ENCODE results near the gene STK32B. TPM values are rescaled to one million over a fixed set of nuclear protein-coding genes. Genes with fewer than 3 reads are reported as not detected.
A peak's percentile ranks its signal among the peaks of the same experiment; 100 is the strongest.

STK32B gene
- total and polyA plus RNA-seq, 7 experiments from 2014 or later = 1.7 TPM; not detected in 6

- Histone ChIP-seq H3K9me3 (ENCODE audit: control insufficient read depth in 2 of 3, low read length in 3 of 3) (no peaks in the 10 kb centered on the region), H3K4me1 (ENCODE audit: control insufficient read depth in 2 of 2, insufficient read depth in 2 of 2, low read length in 2 of 2) (no peaks in the 10 kb centered on the region), H3K27me3 (ENCODE audit: control insufficient read depth in 2 of 2, insufficient read depth in 2 of 2, low read length in 2 of 2) (no peaks in the 10 kb centered on the region), H3K27ac (ENCODE audit: low read depth, low read length) (no peak overlapping the region), H3K36me3 (ENCODE audit: control insufficient read depth in 2 of 3, insufficient read depth in 3 of 3, low read length in 3 of 3) (no peaks in the 10 kb centered on the region), H3K4me3 (ENCODE audit: low read length) (no peak overlapping the region)
- H3K27me3 Mint-ChIP-seq = peaks cover 0 to 3% (median 0%) of the 10 kb centered on the region in 5 donors
- DNase-seq (no peak), ATAC-seq (no peak)
- CTCF ChIA-PET = no interaction called here
- intact Hi-C loops (cut with micrococcal nuclease) = no loop called here
- peaks cover 0 to 2% (median 0%) of the 10 kb centered on the region in 11 donors for H3K9me3 Mint-ChIP-seq
- no peak overlapping the region for H3K4me3 Mint-ChIP-seq
- H3K27ac Mint-ChIP-seq = no peak overlapping the region
- H3K36me3 Mint-ChIP-seq = no peaks in the 10 kb centered on the region
- H3K4me1 Mint-ChIP-seq = no peaks in the 10 kb centered on the region
- POLR2A ChIA-PET = no interaction called here
These were observed 400.0 kb downstream of the STK32B start for GRCh38 chr4:5451243-5451642.

GRCh38 chr4:5452156-5452555 is 400.9 kb downstream of the STK32B start:
- Mint-ChIP-seq H3K9me3 (peaks cover 0 to 2% (median 0%) of the 10 kb centered on the region in 11 donors), H3K4me1 (no peaks in the 10 kb centered on the region), H3K27me3 (peaks cover 0 to 3% (median 0%) of the 10 kb centered on the region in 5 donors), H3K4me3 (no peak overlapping the region), H3K36me3 (no peaks in the 10 kb centered on the region), H3K27ac (no peak overlapping the region)
- intact Hi-C loops (cut with micrococcal nuclease) = no loop called here
- ChIA-PET CTCF (no interaction called here), POLR2A (no interaction called here)
- Histone ChIP-seq H3K4me1 (ENCODE audit: control insufficient read depth in 2 of 2, insufficient read depth in 2 of 2, low read length in 2 of 2) (no peaks in the 10 kb centered on the region), H3K36me3 (ENCODE audit: control insufficient read depth in 2 of 3, insufficient read depth in 3 of 3, low read length in 3 of 3) (no peaks in the 10 kb centered on the region), H3K27ac (ENCODE audit: low read depth, low read length) (no peak overlapping the region), H3K4me3 (ENCODE audit: low read length) (no peak overlapping the region), H3K27me3 (ENCODE audit: control insufficient read depth in 2 of 2, insufficient read depth in 2 of 2, low read length in 2 of 2) (no peaks in the 10 kb centered on the region), H3K9me3 (ENCODE audit: control insufficient read depth in 2 of 3, low read length in 3 of 3) (no peaks in the 10 kb centered on the region)
- no peak for DNase-seq
- ATAC-seq = no peak

DNA sequence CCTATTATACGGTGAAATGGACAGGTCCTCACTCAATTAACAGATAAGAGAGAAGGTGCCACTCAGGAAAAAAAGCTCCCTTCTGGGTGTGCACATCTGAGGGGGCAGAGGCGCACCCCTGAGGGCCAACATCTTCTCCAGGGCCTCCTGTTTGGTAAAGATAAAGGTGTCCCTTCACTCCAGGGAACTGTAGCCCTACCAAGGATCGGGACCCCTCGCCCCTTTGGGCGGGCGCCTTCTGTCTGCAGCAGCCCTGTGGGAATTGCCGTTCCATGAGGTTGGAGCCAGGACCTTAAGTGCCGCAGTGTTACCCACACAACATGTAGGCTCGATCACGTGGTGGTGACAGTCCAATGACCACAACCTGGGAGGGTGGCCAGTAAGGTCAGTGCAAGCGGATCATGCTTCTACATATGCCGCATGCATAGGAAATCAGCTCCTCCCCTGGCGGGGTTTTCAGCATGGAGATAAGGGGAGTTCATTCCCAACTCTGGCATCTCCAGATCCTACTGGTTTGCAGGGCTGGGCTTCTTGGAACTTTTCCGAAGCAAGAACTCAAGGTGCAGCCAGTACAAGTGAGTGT is 403.8 kb downstream of the STK32B start:
- intact Hi-C loops (cut with micrococcal nuclease) = no loop called here
- Mint-ChIP-seq H3K9me3 (no peaks in the 10 kb centered on the region), H3K36me3 (no peaks in the 10 kb centered on the region), H3K27me3 (peaks cover 0 to 3% (median 0%) of the 10 kb centered on the region in 5 donors), H3K27ac (no peak overlapping the region), H3K4me3 (no peak overlapping the region), H3K4me1 (no peaks in the 10 kb centered on the region)
- no peaks in the 10 kb centered on the region for H3K9me3 ChIP-seq (ENCODE audit: control insufficient read depth in 2 of 3, low read length in 3 of 3)
- POLR2A ChIA-PET = no interaction called here
- no peak for DNase-seq
- no peak overlapping the region for H3K4me3 ChIP-seq (ENCODE audit: low read length)
- no peak overlapping the region for H3K27ac ChIP-seq (ENCODE audit: low read depth, low read length)
- no peak for ATAC-seq
- CTCF ChIA-PET = no interaction called here
- H3K27me3 ChIP-seq (ENCODE audit: control insufficient read depth in 2 of 2, insufficient read depth in 2 of 2, low read length in 2 of 2) = no peaks in the 10 kb centered on the region
- H3K36me3 ChIP-seq (ENCODE audit: control insufficient read depth in 2 of 3, insufficient read depth in 3 of 3, low read length in 3 of 3) = no peaks in the 10 kb centered on the region
- no peaks in the 10 kb centered on the region for H3K4me1 ChIP-seq (ENCODE audit: control insufficient read depth in 2 of 2, insufficient read depth in 2 of 2, low read length in 2 of 2)

DNA sequence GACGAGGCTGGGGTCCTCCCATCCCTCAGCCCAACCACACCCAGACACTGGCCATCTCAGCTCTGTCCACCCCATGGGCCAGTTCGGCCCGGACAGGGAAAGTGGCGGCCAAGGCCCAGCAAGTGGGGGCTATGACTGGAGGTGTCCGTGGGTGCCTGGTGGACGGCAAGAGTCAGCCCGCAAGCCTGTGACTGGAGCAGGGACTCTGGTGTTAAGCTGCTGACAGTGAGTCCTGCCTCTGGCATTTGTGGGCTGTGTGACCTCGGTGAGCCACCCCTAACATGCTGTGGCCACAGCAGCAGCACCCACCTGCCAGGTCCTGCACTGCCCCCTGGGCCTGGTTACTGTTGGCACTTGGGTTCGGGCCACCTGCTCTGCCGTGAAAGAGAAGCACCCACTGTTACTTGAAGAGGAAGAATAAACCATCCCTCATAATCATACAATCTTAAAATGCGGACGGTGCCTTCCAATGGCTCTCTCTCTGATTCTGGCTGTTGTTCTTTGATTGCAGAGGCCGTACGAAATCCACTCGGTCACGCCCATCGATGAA is 405.1 kb downstream of the STK32B start:
- Mint-ChIP-seq H3K36me3 (no peaks in the 10 kb centered on the region), H3K4me1 (no peaks in the 10 kb centered on the region), H3K9me3 (no peaks in the 10 kb centered on the region), H3K27ac (peak overlapping the region in 1 of 9 donors; percentile 55), H3K4me3 (no peak overlapping the region), H3K27me3 (peaks cover 0 to 4% (median 0%) of the 10 kb centered on the region in 5 donors)
- Histone ChIP-seq H3K27me3 (ENCODE audit: control insufficient read depth in 2 of 2, insufficient read depth in 2 of 2, low read length in 2 of 2) (no peaks in the 10 kb centered on the region), H3K27ac (ENCODE audit: low read depth, low read length) (no peak overlapping the region), H3K9me3 (ENCODE audit: control insufficient read depth in 2 of 3, low read length in 3 of 3) (no peaks in the 10 kb centered on the region), H3K4me1 (ENCODE audit: control insufficient read depth in 2 of 2, insufficient read depth in 2 of 2, low read length in 2 of 2) (no peaks in the 10 kb centered on the region), H3K4me3 (ENCODE audit: low read length) (no peak overlapping the region), H3K36me3 (ENCODE audit: control insufficient read depth in 2 of 3, insufficient read depth in 3 of 3, low read length in 3 of 3) (no peaks in the 10 kb centered on the region)
- DNase-seq (no peak), ATAC-seq (no peak)
- intact Hi-C loops (cut with micrococcal nuclease) = no loop called here
- ChIA-PET CTCF (interaction anchor here (1.2 kb wide), 1 partner anchor 11 kb away, joined by 3 read pairs; no protein-coding TSS in a partner anchor), POLR2A (no interaction called here)

DNA sequence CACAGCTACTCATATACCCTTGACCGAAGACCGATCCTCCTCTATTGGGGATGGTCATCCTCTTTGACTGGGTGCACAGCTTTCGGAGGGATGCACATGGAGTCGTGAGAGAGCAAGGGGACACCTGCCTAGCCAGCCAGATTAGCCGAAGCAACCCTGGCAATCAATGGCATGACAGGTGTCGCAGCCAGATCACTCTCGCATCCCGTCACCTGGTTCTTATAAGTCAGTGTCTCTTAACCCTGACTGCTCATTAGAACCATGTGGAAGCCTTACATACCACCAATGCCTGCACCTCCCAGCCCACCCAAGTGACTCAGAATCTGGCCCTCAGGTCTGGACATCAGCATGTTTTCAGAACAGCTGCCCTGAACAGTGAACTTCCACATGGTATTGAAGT is 407.4 kb downstream of the STK32B start:
- ChIA-PET POLR2A (no interaction called here), CTCF (no interaction called here)
- H3K9me3 ChIP-seq (ENCODE audit: control insufficient read depth in 2 of 3, low read length in 3 of 3) = no peaks in the 10 kb centered on the region
- no peak for DNase-seq
- intact Hi-C loops (cut with micrococcal nuclease) = no loop called here
- Mint-ChIP-seq H3K36me3 (no peaks in the 10 kb centered on the region), H3K9me3 (no peaks in the 10 kb centered on the region), H3K27me3 (peaks cover 0 to 3% (median 0%) of the 10 kb centered on the region in 5 donors), H3K4me1 (no peaks in the 10 kb centered on the region), H3K27ac (no peak overlapping the region), H3K4me3 (no peak overlapping the region)
- no peaks in the 10 kb centered on the region for H3K27me3 ChIP-seq (ENCODE audit: control insufficient read depth in 2 of 2, insufficient read depth in 2 of 2, low read length in 2 of 2)
- no peaks in the 10 kb centered on the region for H3K4me1 ChIP-seq (ENCODE audit: control insufficient read depth in 2 of 2, insufficient read depth in 2 of 2, low read length in 2 of 2)
- ATAC-seq = no peak
- H3K4me3 ChIP-seq (ENCODE audit: low read length) = no peak overlapping the region
- H3K36me3 ChIP-seq (ENCODE audit: control insufficient read depth in 2 of 3, insufficient read depth in 3 of 3, low read length in 3 of 3) = no peaks in the 10 kb centered on the region
- H3K27ac ChIP-seq (ENCODE audit: low read depth, low read length) = no peak overlapping the region

DNA sequence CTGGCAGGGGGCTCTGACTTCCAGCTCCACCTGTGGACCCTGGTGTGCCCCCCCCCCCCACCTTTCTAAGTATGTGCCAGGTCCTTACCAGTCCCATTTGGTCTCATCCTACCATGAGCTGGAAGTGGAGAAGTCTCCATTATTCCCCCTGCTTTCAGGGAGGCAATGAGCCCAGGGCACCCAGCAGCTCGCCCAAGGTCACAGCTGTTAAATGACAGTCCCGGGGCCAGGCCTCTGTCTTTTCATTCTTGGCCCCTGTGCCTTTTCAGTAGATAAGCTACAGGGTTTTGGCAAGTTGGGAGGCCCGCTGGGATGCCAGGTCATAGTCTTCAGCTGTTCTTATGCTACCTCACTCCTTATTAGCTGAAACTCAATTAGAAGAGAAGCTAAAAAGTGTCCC is 408.0 kb downstream of the STK32B start:
- intact Hi-C loops (cut with micrococcal nuclease) = no loop called here
- Histone ChIP-seq H3K27ac (ENCODE audit: low read depth, low read length) (no peak overlapping the region), H3K36me3 (ENCODE audit: control insufficient read depth in 2 of 3, insufficient read depth in 3 of 3, low read length in 3 of 3) (no peaks in the 10 kb centered on the region), H3K9me3 (ENCODE audit: control insufficient read depth in 2 of 3, low read length in 3 of 3) (no peaks in the 10 kb centered on the region), H3K27me3 (ENCODE audit: control insufficient read depth in 2 of 2, insufficient read depth in 2 of 2, low read length in 2 of 2) (no peaks in the 10 kb centered on the region), H3K4me3 (ENCODE audit: low read length) (no peak overlapping the region), H3K4me1 (ENCODE audit: control insufficient read depth in 2 of 2, insufficient read depth in 2 of 2, low read length in 2 of 2) (no peaks in the 10 kb centered on the region)
- Mint-ChIP-seq H3K4me3 (no peak overlapping the region), H3K27ac (no peak overlapping the region), H3K36me3 (no peaks in the 10 kb centered on the region), H3K27me3 (peaks cover 0 to 3% (median 0%) of the 10 kb centered on the region in 5 donors), H3K9me3 (no peaks in the 10 kb centered on the region), H3K4me1 (no peaks in the 10 kb centered on the region)
- DNase-seq (no peak), ATAC-seq (no peak)
- ChIA-PET CTCF (no interaction called here), POLR2A (no interaction called here)

DNA sequence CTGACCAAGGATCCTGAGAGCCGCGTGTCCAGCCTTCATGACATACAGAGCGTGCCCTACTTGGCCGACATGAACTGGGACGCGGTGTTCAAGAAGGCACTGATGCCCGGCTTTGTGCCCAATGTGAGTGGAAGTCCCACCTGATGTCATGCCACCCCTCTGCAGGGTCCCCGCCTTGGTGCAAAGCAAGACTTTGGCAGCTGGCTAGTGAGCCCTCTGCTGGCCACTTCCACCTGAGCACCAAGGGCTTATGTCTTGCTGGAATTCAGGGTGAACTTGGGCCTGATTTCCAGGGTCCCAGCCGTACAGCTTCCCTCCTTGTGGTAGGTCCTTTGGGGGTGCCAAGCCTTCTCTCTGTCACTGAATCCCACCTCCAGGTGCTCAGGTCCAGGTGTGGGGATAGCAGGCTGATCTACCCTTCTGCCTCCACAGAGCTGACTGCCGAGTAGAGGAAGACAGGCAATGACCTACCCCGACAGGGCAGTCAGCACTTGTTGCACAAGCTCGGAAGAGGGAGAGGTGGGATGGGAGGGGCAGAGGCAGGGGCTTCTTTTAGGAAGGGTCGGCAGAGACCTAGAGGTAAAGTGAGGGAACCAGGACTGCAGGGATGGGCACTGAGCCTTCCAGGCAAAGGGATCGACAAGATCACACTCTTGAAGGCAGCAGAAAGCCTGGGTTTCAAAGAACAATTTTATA is 409.0 kb downstream of the STK32B start:
- ATAC-seq (no peak), DNase-seq (peak in 2 of 9 donors; percentile 7 to 15)
- no peak overlapping the region for H3K27ac ChIP-seq (ENCODE audit: low read depth, low read length)
- no peaks in the 10 kb centered on the region for H3K27me3 ChIP-seq (ENCODE audit: control insufficient read depth in 2 of 2, insufficient read depth in 2 of 2, low read length in 2 of 2)
- Mint-ChIP-seq H3K4me1 (no peaks in the 10 kb centered on the region), H3K27ac (no peak overlapping the region), H3K4me3 (no peak overlapping the region), H3K27me3 (peaks cover 0 to 3% (median 0%) of the 10 kb centered on the region in 5 donors), H3K9me3 (no peaks in the 10 kb centered on the region), H3K36me3 (no peaks in the 10 kb centered on the region)
- ChIA-PET POLR2A (no interaction called here), CTCF (no interaction called here)
- H3K4me1 ChIP-seq (ENCODE audit: control insufficient read depth in 2 of 2, insufficient read depth in 2 of 2, low read length in 2 of 2) = no peaks in the 10 kb centered on the region
- H3K4me3 ChIP-seq (ENCODE audit: low read length) = no peak overlapping the region
- H3K36me3 ChIP-seq (ENCODE audit: control insufficient read depth in 2 of 3, insufficient read depth in 3 of 3, low read length in 3 of 3) = no peaks in the 10 kb centered on the region
- H3K9me3 ChIP-seq (ENCODE audit: control insufficient read depth in 2 of 3, low read length in 3 of 3) = no peaks in the 10 kb centered on the region
- intact Hi-C loops (cut with micrococcal nuclease) = no loop called here

Data from naive thymus-derived CD4-positive, alpha-beta T cell (primary cell).